NCI-H748 (cell line): ENCODE measurements around the gene ZXDA.
A peak's percentile ranks its signal among the peaks of the same experiment; 100 is the strongest.

Experiments used
- DNase-seq: peaks from one replicate; lab custom pipeline; 2025; ENCODE audit not compliant: unreplicated experiment; lab: John Stamatoyannopoulos, UW

ZXDA gene, protein sequence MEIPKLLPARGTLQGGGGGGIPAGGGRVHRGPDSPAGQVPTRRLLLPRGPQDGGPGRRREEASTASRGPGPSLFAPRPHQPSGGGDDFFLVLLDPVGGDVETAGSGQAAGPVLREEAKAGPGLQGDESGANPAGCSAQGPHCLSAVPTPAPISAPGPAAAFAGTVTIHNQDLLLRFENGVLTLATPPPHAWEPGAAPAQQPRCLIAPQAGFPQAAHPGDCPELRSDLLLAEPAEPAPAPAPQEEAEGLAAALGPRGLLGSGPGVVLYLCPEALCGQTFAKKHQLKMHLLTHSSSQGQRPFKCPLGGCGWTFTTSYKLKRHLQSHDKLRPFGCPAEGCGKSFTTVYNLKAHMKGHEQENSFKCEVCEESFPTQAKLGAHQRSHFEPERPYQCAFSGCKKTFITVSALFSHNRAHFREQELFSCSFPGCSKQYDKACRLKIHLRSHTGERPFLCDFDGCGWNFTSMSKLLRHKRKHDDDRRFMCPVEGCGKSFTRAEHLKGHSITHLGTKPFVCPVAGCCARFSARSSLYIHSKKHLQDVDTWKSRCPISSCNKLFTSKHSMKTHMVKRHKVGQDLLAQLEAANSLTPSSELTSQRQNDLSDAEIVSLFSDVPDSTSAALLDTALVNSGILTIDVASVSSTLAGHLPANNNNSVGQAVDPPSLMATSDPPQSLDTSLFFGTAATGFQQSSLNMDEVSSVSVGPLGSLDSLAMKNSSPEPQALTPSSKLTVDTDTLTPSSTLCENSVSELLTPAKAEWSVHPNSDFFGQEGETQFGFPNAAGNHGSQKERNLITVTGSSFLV

GRCh38 chrX:57910287-57910912 lies at the start of gene ZXDA:
ZXDA (minus strand) TSS chrX:57910458; CDS start chrX:57910420, 38 bp downstream.
- DNase-seq = peak; percentile 19

DNA sequence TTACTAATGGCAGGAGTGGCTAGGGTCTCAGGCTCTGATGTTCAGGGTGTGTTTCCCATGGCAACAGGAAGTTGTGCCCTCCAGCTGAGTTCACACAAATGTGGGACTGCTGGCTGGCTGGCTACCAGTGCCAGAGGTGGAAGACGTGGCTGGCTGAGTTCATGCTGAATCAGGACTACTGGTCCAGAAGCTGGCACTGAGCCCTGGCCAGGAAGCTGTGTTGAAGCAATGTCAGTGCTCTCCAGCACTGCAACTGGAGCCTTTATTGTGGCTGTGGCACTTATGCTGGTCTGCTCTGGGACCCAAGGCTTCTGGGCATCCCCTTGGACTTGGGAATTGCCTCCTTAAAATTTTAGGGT lies 42.0 kb upstream of the ZXDA start:
- peak; percentile 81 for DNase-seq

DNA sequence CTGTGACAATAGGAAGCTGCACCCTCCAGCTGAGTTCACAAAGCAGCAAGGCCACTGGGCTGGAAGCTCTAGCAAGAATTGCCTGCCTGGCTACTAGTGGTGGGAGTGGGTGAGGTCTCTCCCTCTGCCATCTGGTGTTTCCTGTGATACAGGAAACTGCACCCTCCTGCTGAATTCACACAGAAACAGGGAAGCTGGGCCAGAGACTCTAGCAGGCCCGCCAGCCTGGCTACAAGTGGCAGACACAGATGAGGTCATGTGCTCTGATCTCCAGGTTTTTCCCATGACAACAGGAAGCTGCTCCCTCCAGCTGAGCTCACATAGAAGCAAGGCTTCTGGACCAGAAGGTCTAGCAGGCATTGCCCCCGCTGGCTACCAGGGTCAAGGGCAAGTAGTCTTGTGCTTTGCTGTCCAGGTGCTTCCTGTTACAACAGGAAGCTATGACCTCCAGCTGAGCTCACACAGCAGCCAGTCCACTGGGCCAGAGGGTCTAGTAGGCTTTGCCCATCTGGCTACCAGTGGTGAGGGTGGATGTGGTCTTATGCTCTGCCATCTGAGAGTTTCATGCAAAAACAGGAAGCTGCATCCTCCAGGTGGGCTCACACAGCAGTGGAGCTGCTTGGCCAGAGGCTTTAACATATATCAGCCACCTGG lies 41.5 kb upstream of the ZXDA start:
- DNase-seq = peak; percentile 81

GRCh38 chrX:57933321-57933720 lies 23.1 kb upstream of the ZXDA start:
- no peak for DNase-seq

- DNase-seq = no peak
Measured at GRCh38 chrX:57932266-57932665, 22.0 kb upstream of the ZXDA start.

- no peak for DNase-seq
Measured at GRCh38 chrX:57930051-57930450, 19.8 kb upstream of the ZXDA start.

DNA sequence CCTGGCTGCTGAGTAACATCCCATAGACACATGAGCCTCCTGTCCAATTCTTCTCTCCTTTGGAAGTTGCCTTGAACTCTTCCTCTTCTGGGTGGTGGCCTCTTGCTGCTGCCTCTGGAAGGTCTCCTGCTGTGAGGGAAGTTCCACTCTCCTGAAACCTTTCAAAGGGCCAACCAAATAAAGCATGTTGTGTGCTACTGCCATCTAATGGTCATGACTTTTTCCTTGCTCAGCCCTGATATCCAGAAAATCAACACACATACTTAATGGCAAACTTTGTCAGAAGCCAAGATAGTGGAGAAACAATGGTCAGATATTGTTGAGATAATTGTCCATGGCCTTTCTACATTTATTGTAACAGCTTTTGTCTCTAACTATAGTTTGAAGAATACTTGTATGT lies 19.1 kb upstream of the ZXDA start:
- DNase-seq = peak; percentile 69

- DNase-seq = no peak
Measured at GRCh38 chrX:57925806-57926205, 15.5 kb upstream of the ZXDA start.

- DNase-seq = peak; percentile 50
Measured at GRCh38 chrX:57918750-57919436, 8.6 kb upstream of the ZXDA start.

- DNase-seq = no peak
Measured at GRCh38 chrX:57915680-57916079, 5.4 kb upstream of the ZXDA start.

DNA sequence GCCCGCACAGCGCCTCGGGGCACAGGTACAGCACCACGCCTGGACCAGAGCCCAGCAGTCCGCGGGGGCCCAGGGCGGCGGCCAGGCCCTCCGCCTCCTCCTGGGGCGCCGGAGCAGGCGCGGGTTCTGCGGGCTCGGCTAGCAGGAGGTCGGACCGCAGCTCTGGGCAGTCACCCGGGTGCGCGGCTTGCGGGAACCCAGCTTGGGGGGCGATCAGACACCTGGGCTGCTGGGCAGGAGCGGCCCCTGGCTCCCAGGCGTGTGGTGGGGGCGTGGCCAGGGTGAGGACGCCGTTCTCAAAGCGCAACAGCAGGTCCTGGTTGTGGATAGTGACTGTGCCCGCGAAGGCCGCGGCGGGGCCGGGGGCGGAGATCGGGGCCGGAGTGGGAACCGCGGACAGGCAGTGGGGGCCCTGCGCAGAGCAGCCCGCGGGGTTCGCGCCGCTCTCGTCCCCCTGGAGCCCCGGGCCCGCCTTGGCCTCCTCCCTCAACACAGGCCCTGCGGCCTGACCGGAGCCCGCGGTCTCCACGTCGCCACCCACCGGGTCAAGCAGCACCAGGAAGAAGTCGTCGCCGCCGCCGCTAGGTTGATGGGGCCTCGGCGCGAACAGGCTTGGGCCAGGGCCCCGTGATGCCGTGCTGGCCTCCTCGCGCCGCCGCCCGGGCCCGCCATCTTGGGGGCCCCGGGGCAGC lies 517 bp downstream of the ZXDA start:
- DNase-seq = peak; percentile 48

- DNase-seq = peak; percentile 86
Measured at GRCh38 chrX:57908972-57909594, 1.2 kb downstream of the ZXDA start.

GRCh38 chrX:57906790-57907189 lies 3.5 kb downstream of the ZXDA start:
- peak; percentile 9 for DNase-seq

DNA sequence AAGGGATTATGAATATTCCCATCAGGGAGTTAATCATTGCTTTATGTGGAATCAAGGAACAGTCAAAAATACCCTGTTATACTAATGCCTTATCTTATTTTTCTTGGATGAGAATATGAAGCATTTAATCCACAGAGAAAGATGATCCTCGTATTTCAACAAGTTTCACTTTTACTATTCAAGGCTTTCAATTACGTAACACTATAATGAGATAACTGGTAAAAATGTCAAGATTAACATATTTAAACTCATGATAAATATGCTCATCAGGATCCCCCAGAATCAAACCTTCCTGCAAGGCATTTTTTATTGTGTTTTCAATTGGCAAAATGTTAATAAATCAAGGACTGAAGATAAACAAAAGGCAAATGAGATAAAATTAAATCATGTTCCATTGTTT lies 5.1 kb downstream of the ZXDA start:
- DNase-seq = no peak

- peak; percentile 60 for DNase-seq
Measured at GRCh38 chrX:57904176-57904880, 5.9 kb downstream of the ZXDA start.

- DNase-seq = peak; percentile 92
Measured at GRCh38 chrX:57902633-57903032, 7.6 kb downstream of the ZXDA start.

- no peak for DNase-seq
Measured at GRCh38 chrX:57901466-57901865, 8.8 kb downstream of the ZXDA start.

DNA sequence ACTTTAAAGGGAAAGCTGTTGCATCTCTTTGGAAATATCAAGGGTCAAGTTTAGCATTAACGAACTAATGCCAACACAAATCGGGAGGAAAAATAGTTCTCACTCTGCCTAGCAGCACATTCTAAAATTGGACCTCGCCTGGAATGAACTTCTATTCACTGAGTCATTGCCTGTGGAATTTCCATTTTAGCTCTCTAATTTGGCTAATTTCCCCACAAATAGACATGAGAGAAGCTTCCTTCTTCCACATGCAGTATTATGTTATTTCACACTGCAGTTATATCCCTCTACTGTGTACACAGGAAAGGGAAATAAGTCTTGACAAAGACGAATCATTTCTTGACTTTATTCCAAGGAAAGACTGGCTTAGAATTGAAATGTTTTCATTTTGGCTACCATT lies 9.3 kb downstream of the ZXDA start:
- no peak for DNase-seq

DNA sequence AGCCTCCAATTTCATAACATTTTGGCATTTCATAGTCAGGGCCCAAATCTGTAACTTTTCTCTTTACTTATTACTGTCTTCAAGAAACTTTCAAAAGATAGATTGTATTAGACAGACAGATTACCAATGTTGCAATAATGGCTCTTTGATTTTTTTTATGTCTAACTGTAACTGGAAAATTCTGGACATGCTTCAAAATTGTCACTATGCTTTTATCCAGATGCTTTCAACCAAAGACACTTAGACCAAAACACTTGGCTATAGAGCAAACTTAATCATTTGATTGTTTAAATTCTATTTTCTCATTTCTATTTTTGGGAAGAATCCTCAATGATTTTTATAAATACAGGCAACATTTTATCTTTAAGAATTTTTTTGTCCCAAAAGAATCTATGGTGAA lies 10.4 kb downstream of the ZXDA start:
- DNase-seq = no peak
